HG03469 (cell line): ENCODE results near the gene EFHB.
"Not testable (repeated sequence)": the region's sequence is repeated elsewhere in the genome, so short reads cannot be mapped to it uniquely, and the experiment has no call there.

Source experiments
- ATAC-seq: cut with Tn5 transposase; IDR thresholded peaks from one replicate; pipeline ENCODE4 v1.9.1; 2021; ENCODE audit warnings: mild to moderate bottlenecking, moderate library complexity, moderate number of reproducible peaks; ENCODE audit not compliant: unreplicated experiment

Gene EFHB

GRCh38 chr3:19931180-19931692 is 2.8 kb downstream of the EFHB start:
- peak; percentile 70 for ATAC-seq

DNA sequence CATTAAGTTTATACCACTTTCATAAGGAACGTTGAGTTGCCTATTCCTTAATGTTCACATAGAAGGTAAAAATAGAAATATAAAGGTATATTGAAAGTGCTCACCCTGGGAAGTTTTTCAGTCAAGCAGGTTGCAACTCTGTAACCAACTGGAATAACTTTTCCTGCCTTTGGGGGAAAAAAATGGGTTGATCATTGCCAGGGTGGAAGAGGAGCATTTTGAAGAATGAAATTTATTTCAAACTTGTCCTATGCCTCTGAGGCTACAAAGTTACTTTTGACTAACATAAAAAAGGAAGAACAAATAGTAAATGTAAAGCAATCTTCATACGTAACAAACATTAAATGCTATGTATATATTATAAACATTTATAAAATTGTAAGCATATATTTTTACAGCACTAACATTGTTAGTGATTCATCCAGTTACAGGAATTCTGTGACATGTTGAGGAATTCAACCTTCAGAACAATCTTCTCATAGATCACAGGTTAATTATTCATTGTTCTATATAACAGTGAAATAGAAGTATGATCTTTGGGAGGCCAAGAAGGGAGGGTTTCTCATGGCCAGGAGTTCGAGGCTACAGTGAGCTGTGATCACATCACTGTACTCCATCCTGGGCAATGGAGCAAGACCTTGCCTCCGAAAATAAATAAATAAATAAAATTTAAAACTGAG is 13.5 kb downstream of the EFHB start:
- ATAC-seq: no peak

- no peak for ATAC-seq
Observed at GRCh38 chr3:19917167-19917566, 16.9 kb downstream of the EFHB start.

GRCh38 chr3:19911452-19911851 is 22.6 kb downstream of the EFHB start:
- ATAC-seq: no peak

- no peak for ATAC-seq
Observed at GRCh38 chr3:19907523-19907922, 26.5 kb downstream of the EFHB start.

DNA sequence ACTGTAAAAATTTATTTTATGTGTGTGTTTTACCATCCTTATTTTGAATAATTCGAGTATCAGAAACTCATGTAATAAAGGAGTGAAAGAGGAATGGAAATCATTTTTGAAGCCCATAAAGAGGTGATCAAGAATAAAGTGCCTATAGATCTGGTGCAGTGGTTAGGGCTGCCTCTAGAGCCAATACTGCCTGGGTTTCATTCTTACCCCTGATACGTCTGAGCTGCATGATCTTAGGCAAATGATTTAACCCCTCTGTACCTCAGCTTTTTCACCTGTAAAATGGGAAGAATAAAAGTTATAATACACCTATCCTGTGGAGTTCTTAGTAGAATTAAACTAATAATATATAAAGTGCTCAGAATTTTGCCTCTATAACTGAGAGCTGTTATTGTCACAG is 30.4 kb downstream of the EFHB start:
- no peak for ATAC-seq

- no peak for ATAC-seq
Observed at GRCh38 chr3:19901918-19902317, 32.1 kb downstream of the EFHB start.

DNA sequence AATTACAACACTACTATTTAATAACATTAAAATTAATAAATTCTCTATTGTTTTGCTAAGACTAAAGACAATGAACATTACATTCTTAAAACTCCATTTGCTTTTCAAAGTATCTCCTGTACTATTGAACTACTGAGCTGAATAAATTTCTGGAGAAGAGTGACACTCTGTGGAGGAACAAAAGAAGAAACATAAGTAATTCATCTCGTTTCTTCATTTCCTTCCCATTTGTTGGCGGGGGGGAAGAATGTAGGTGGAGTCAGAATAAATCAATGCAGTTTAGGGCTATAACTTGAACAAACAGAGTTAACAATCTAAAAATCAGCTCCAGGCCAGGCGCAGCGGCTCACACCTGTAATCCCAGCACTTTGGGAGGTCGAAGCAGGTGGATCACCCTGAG is 32.7 kb downstream of the EFHB start:
- ATAC-seq: no peak

- not testable (repeated sequence) for ATAC-seq
Observed at GRCh38 chr3:19899833-19900232, 34.2 kb downstream of the EFHB start.

DNA sequence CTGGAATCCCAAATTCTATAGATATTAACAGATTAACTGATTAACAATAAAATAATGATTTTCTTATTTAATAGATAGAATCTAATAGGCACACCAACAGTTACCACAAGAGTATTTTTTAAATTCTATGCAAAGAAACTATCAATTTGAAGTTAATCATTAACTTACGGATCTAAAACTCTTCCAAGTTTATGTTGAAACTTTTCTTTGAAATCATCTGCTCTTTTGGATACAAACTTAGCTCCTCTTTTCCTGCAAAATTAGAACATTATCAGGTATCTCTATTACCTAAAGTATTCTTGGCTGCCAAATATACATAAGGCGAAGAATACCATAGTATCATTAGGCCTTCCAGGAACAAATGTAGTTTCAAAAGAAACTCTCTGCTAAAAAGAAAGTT is 34.8 kb downstream of the EFHB start:
- ATAC-seq: no peak

DNA sequence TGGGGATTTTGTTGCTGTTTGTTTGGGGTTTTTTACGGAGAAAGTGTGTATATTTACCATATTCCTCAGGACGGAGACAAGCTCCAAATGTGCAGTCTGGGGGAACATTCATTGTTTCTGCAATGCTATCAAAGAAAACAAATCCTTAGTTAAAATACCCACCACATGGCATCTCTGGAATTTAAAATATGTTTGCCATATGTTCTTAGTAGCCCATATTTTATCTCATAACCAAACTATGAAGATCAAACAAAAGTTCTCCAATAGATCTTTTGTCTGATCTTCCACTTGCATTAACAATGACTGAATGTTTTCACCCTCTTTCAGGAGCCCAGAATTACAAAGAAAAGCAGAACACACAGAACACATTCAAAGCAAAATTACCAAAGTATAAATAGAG is 35.3 kb downstream of the EFHB start:
- no peak for ATAC-seq

DNA sequence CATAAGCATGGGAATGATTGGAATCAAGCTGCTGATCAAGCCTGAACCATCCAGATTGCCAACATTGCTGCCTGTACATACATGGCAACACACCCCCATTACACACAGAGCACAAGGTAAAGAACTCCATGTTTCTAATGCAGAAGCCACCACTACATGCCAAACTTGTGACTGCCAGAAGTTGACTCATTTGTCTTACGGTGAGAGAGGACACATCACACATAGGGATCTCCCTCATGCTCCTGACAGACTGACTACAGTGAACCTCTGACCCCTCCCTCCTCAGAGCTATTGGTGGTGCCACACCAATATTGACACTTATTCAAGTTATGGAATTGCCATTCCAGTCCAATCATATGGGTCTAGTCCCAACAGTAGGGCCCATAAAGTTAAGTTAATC is 42.3 kb downstream of the EFHB start:
- no peak for ATAC-seq

DNA sequence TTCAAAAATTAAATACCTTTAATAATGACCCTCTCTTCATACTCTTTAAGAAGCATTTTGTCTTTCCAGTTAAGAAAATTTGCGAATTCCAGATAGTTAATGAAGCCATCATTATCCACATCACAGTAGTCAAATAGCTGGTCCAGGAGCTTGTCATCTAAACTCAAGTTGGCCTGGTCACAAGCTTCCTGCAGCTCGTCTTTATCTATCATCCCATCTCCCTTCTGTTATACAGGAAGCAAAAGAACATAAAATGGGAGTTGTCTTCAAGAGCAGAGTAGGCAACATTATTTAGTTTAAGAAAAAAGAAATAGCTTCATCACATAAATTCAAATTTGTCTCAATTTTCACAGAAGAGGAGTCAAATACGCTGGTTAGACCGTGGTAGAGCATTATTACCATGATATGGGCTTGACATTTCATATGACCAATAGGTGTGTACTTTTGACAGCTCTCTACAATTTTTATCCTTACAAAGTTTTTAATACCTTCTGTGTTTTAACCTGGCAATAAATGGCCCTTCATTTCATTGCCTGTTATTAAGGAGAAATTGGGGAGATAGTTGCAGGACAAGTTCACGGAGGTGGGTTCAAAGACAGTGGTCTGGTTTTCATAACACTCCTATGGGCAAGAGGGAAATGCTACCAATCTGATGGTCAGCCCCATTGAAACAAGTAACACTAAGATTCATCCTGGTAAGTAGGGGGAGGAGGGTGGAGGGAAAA is 45.4 kb downstream of the EFHB start:
- no peak for ATAC-seq

DNA sequence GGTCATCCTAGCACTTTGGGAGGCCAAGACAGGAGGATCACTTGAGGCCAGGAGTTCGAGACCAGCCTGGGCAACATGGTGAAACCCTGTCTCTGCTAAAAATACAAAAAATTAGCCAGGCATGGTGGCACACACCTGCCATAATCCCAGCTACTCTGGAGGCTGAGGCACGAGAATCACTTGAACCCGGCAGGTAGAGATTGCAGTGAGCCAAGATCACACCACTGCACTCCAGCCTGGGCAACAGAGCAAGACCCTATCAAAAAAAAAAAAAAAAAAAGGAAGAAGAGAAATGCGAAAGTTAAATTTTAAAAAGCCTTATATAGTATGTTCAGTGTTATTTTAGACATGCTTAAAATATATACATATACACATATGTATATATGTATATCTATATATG is 46.9 kb downstream of the EFHB start:
- ATAC-seq: not testable (repeated sequence)

DNA sequence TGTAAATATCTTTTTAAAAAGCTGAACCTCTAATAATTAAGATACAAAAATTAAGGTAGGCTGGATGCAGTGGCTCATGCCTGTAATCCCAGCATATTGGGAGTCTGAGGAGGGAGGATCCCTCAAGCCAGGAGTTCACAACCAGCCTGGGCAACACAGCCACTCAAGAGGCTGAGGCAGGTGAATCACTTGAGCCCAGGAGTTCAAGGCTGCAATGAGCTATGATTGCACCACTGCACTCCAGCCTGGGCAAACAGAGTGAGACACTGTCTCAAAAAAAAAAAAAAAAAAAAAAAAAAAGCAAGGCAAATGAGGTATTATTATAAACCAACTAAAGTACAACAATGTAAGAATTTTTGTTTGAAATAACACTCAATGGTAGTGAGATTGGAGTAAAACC is 47.6 kb downstream of the EFHB start:
- no peak for ATAC-seq

DNA sequence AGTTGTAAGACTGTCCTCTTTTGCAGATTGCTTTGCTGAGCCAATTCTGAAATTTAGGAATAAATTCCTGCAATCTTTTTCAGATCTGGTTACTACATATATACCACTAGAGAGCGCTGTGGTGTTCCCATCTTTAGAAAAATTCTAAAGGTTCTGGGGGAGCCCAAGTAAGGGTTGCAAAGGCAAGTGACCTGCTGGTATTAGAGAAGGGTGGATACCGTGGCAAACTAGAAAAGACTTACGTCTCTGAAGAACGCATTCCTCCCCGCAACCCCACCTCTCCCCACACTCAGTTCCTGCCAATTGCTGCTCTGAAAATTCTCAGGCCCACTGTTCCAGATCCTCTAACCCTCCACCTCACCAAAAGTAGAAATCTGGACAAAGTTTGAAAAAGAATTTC is 48.5 kb downstream of the EFHB start:
- no peak for ATAC-seq

DNA sequence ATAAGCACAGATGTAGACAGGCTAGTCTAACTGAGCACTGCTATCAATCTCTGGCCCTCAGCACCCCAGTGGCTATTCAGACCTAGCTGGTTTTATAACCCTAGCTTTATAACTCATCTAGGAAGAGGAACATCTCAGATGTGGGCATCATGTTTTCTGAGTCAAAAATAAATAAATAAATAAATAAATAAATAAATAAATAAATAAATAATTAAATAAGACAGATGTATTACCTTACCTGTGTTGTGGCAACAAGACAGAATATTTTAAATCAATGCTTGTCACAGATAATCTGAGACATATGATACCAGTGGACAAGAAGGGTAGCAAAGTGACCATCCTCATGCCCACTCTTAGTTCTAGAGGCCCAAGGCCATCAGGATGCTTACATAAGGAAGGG is 52.2 kb downstream of the EFHB start:
- no peak for ATAC-seq

DNA sequence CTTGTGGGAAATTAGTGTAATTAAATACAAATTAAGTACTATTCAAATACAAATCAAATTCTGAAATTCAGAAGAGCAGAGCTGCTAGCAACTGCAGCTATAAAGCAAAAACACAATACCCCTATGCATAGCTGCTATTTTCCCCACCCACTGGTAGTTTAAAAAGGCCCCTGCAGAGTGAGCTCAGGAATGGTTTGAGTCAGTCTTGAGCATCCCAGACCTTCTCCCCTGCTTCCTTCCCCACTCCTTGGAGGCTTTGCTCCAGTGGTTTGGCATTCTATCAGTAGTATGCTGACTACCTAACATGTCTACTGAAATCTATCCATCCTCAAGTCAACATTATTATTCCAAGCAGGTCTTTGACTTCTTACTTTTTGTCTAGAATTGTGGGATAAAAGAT is 53.0 kb downstream of the EFHB start:
- ATAC-seq: no peak

DNA sequence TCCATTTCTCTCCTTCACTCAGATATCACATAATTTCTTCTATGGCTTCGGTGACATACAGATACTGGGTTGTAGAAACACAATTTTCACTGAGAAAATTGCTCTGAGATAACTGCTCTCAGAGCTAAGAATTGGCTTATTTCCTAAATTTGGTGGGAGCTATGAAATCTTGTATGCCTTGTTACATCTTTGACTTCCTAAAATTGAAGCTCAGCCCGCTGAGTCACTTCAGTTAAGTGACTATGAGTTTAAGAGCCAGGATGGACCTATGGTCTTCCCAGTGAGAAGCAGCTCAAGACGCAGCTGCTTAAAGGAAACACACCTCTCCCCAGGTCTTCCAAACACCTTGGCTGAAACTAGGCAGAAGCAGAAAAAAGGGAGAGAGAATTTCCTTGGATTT is 56.4 kb downstream of the EFHB start:
- ATAC-seq: no peak

DNA sequence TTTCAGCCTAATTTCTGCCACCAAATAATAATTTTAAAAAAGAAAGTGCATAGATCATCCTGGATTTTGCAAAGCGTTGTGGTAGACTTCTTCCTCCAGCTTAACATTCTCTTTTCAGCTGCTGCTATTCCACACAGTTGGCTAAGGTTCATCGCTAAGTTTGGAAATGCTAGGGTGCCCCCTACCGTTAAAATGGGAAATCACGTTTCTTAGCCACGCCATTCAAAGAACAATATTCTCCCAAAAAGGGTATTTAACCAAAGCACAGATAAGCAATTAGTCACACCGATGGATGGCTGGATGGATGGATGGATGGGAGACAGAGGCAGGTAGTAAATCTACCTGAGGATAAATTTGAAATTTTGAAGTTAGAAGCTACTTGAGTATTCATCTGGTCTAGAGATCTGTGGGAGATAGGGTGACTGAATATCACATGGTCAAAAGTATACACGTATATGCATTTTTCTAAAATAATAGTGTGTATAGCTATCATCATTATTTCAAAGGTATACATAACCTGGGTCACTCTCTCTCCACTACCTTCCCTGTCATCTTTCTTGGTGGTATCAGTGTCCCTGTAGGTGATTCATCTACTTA is 67.2 kb downstream of the EFHB start:
- ATAC-seq: peak; percentile 79

- not testable (repeated sequence) for ATAC-seq
Observed at GRCh38 chr3:19855318-19855717, 78.7 kb downstream of the EFHB start.

- not testable (repeated sequence) for ATAC-seq
Observed at GRCh38 chr3:19846609-19847008, 87.4 kb downstream of the EFHB start.
